ENCODE results near the gene PSMA1. TPM values are rescaled to one million over a fixed set of nuclear protein-coding genes. Genes with fewer than 3 reads are reported as not detected.

PSMA1 gene
- total RNA-seq, 2 donors from 2014 or later = 120 to 147 TPM

GRCh38 chr11:14519597-14519916 is 629 bp downstream of the PSMA1 start:
- Histone ChIP-seq H3K27me3 (no peaks in the 10 kb centered on the region), H3K9ac (ENCODE audit: low read depth in 2 of 2, low read length in 2 of 2) (peak overlapping the region; percentile 70 to 77), H3K4me1 (no peaks in the 10 kb centered on the region), H3K4me3 (peak overlapping the region; percentile 76), H3K36me3 (peaks cover 3% of the 10 kb centered on the region), H3K27ac (peak overlapping the region; percentile 85), H3K9me3 (no peaks in the 10 kb centered on the region)
- DNase-seq = no peak
- intact Hi-C loops (cut with DNase I) = no loop called here
- TF ChIP-seq CTCF (IDR thresholded peaks at IDR 0.05) = no peak

GRCh38 chr11:14518820-14519219 is 1.4 kb downstream of the PSMA1 start:
- Histone ChIP-seq H3K27ac (no peak overlapping the region), H3K4me1 (no peaks in the 10 kb centered on the region), H3K36me3 (peaks cover 3% of the 10 kb centered on the region), H3K4me3 (peak overlapping the region; percentile 76), H3K9me3 (no peaks in the 10 kb centered on the region), H3K9ac (ENCODE audit: low read depth in 2 of 2, low read length in 2 of 2) (peak overlapping the region in 1 of 2 donors; percentile 77), H3K27me3 (no peaks in the 10 kb centered on the region)
- intact Hi-C loops (cut with DNase I) = no loop called here
- TF ChIP-seq CTCF (IDR thresholded peaks at IDR 0.05) = no peak
- no peak for DNase-seq

GRCh38 chr11:14513800-14514199 is 6.4 kb downstream of the PSMA1 start:
- no peak overlapping the region for H3K27ac ChIP-seq
- intact Hi-C loops (cut with DNase I) = no loop called here
- no peaks in the 10 kb centered on the region for H3K27me3 ChIP-seq
- no peak overlapping the region for H3K4me3 ChIP-seq
- H3K4me1 ChIP-seq = no peaks in the 10 kb centered on the region
- no peak for DNase-seq
- H3K36me3 ChIP-seq = peaks cover 10% of the 10 kb centered on the region
- H3K9me3 ChIP-seq = no peaks in the 10 kb centered on the region
- no peak for TF ChIP-seq CTCF (IDR thresholded peaks at IDR 0.05)
- H3K9ac ChIP-seq (ENCODE audit: low read depth in 2 of 2, low read length in 2 of 2) = no peak overlapping the region

- intact Hi-C loops (cut with DNase I) = no loop called here
- H3K9me3 ChIP-seq = no peaks in the 10 kb centered on the region
- H3K27ac ChIP-seq = no peak overlapping the region
- H3K36me3 ChIP-seq = peaks cover 16% of the 10 kb centered on the region
- H3K9ac ChIP-seq (ENCODE audit: low read depth in 2 of 2, low read length in 2 of 2) = no peak overlapping the region
- H3K4me3 ChIP-seq = no peak overlapping the region
- H3K27me3 ChIP-seq = no peaks in the 10 kb centered on the region
- TF ChIP-seq CTCF (IDR thresholded peaks at IDR 0.05) = no peak
- no peaks in the 10 kb centered on the region for H3K4me1 ChIP-seq
- DNase-seq = no peak
These were observed 13.7 kb downstream of the PSMA1 start for GRCh38 chr11:14506532-14506931.

GRCh38 chr11:14503023-14503422 is 17.2 kb downstream of the PSMA1 start:
- H3K36me3 ChIP-seq = peaks cover 13% of the 10 kb centered on the region
- H3K9ac ChIP-seq (ENCODE audit: low read depth in 2 of 2, low read length in 2 of 2) = no peak overlapping the region
- intact Hi-C loops (cut with DNase I) = no loop called here

More at GRCh38 chr11:14503023-14503422, 17.2 kb downstream of the PSMA1 start:
- no peaks in the 10 kb centered on the region for H3K27me3 ChIP-seq
- no peak overlapping the region for H3K4me3 ChIP-seq
- no peaks in the 10 kb centered on the region for H3K4me1 ChIP-seq
- H3K9me3 ChIP-seq = no peaks in the 10 kb centered on the region
- no peak for DNase-seq
- H3K27ac ChIP-seq = no peak overlapping the region
- no peak for TF ChIP-seq CTCF (IDR thresholded peaks at IDR 0.05)
